HUDEP-2 (cell line): ENCODE measurements around the gene SIRT7.

ENCODE experiments used
- DNase-seq, 76 experiments: peaks; one replicate each; lab custom pipeline; 2025; ENCODE audit not compliant: unreplicated experiment in 76 of 76; lab: John Stamatoyannopoulos, UW

SIRT7 gene

DNA sequence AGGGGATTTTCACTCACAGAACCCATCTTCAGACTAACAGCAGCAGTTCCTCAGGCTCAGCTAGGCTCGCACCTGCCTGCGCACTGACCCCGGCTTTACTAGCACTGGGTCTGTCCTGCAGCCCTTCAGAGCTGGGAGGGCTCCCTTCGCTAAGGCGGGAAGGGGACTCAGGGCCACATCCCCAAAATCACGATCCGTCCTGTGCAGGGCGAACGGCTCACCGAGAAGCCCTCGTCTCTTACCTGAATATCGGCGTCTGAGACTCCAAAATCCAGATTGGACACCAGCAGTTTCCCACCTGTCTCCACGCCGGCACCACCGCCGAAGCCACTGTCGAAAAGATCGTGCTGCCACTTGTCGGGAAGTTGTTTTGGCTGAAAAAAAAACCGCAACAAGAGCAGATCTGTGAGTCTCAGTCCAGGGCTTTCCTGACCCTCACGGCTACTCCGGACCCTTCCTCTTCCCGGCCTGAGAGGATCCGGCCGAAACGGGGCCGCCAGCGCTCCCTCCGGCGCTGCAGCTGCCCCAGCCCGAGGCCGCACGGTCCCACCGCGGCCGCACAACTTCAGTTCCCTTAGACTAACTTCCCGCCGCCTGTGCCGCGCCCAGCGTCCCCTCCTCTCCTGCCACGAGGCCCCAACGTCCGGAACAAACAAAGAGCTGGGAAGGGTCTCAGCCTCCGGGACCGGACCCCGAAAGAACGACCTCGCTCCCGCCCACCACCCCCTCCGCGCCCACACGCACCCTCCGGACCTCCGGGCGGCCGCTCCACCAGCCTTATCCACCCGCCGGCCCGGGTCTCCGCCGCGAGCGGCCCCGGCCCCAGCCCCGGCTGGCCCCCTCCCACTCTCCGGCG, 27.3 kb downstream of the SIRT7 start:
- DNase-seq, result peak in 3 of 76 experiments; percentile 14 to 20 (median 15)

- DNase-seq, result no peak
Observed at GRCh38 chr17:81889602-81890001, 28.4 kb downstream of the SIRT7 start.

- no peak for DNase-seq
Observed at GRCh38 chr17:81888988-81889595, 28.9 kb downstream of the SIRT7 start.

DNA sequence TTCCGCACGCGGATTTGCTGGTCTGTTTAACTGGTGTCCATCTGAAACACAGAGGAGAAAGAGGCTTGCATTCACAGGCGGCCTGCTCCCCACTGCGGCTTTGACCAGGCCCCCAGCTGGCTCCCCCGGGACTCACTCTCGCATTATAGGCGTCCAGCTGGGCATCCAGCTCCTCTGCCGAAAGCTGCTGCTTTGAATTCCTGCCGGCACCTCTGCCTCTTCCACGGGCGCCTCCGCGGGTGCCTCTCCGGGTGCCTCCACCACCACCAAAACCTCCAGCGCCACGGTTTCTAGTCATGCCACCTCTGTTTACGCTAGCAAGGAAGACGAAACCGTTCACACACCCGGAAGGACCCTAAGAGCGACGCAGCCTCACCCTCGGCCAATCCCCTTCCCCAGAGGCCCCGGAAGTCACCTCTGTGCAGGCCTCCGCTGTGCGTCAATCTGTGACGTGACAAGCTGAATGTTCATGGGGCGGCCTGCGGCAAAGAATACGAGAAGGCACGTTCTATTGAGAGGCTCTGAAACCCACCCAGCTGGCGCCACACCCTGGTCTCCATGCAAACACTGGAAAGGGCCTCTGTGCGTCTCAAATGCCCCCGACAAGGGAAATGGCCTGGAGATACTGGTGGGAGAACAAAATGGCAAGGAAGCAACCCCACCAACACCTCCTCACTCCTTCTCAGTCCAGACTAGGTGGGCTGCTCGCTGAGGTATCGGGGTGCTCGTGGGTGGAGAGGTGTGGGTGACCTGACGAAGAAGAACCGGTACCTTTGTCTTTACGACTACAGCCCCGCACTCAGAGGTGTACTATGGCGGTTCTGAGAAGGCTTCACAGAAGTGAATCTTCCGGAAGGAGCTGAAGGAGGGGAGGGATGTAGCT, 29.6 kb downstream of the SIRT7 start:
- DNase-seq, result no peak

GRCh38 chr17:81885869-81886548, 32.0 kb downstream of the SIRT7 start:
- peak in 71 of 76 experiments; percentile 22 to 89 (median 76) for DNase-seq

DNA sequence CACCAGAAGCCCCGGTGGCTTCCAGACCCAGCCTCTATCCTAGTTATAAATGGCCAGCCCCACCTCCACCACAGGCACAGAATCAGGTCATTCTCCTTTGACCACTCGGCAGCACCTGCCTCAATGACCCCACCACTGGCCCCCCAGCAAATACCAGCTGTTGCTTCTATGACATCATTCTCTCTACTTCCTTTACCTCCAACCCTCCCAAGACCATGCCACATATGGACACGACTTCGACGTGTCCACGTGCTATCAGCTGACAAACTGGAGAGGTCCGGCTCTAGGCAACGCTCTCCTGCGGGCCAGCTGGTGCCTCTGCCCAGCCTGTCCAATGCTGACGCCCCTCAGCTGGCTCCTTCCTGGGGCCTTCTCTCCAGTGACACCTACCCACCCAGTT, 32.5 kb downstream of the SIRT7 start:
- no peak for DNase-seq

- no peak for DNase-seq
Observed at GRCh38 chr17:81884968-81885367, 33.0 kb downstream of the SIRT7 start.

DNA sequence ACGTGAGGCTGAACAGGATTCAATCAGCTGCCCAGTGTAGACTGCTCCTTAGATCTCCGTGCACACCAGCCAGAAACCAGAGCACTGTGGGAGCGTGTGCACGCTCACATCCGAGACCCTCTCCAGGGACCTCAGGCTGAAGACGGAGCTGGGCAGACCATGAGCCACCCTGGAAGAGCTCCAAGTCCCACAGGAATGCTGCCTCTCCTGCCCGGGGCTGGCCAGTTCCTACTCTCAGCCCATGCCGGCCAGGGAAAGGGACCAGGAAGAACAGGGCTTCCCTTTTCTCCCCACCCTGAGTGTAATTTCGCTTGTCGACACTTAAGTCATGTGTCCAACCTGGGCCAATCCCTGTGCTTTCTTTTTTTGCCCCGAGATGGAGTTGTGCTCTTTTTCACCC, 33.5 kb downstream of the SIRT7 start:
- no peak for DNase-seq

GRCh38 chr17:81879121-81879520, 38.9 kb downstream of the SIRT7 start:
- no peak for DNase-seq

DNA sequence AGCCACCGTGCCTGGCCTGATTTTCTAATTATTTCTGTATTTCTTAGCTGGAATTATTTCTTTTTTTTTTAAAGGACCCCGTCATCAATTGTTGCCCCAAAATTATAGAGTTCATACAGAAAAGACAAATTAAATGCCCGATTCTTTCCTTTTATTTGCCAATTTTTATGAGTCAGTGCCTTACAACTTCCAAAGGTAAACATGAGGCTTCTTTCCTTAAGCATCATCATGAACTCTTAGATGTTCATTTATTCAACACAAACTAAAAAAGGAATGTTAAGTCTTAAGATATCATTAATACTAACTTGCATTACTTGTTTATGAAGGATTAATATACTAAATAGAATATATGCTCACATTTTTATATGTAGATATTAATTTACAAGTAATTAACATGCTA, 39.7 kb downstream of the SIRT7 start:
- no peak for DNase-seq

GRCh38 chr17:81877569-81877968, 40.4 kb downstream of the SIRT7 start:
- no peak for DNase-seq

GRCh38 chr17:81871387-81872230, 46.4 kb downstream of the SIRT7 start:
- peak in 73 of 76 experiments; percentile 17 to 95 (median 84) for DNase-seq

- peak in 2 of 76 experiments; percentile 48 to 79 for DNase-seq
Observed at GRCh38 chr17:81870981-81871386, 47.0 kb downstream of the SIRT7 start, which contains the start of gene ARHGDIA. Gene ARHGDIA (minus strand): TSS chr17:81871337. CDS start chr17:81869930, 1,407 bp downstream.

DNA sequence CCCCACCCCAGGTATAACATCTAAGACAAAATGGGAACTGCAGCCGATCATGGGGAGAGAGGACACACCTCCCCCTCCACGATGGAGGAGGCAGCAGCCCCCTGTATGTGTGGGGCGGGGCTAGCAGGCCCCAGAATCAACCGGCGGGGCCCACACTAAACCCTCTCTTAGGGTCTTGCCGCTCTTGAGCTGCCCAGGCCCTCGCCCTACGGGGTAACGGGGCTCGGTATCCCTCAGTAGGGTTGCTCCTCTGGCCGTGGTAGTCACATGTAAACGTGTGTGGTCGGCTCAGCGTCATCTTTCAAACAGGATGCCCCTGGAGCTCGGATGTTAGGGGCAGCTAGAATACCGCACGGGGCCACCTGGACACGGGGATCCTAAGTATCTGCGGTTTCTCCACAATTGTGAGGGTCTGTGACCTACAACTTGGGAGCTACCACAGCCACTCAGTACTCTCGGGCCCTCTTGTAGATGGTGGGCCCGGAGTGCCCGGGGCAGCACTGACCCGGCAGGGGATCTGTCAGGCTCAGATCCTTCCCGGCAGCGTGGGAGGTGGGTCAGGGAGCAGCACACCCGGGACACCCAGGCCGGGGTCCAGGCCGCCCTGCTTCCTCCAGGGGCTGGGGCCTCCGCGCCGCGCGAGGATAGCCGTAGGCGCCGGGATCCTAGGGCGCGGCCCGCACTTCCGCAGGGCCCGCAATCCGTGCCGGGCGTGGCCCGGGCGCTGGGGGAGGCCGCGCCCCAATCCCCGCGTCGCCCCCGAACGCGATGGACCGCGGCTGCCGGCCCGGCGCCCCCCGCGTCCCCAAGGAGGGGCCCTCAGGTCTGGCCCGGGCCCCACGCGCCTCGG, 47.6 kb downstream of the SIRT7 start:
- DNase-seq, result peak in 5 of 76 experiments; percentile 12 to 45 (median 33)

DNA sequence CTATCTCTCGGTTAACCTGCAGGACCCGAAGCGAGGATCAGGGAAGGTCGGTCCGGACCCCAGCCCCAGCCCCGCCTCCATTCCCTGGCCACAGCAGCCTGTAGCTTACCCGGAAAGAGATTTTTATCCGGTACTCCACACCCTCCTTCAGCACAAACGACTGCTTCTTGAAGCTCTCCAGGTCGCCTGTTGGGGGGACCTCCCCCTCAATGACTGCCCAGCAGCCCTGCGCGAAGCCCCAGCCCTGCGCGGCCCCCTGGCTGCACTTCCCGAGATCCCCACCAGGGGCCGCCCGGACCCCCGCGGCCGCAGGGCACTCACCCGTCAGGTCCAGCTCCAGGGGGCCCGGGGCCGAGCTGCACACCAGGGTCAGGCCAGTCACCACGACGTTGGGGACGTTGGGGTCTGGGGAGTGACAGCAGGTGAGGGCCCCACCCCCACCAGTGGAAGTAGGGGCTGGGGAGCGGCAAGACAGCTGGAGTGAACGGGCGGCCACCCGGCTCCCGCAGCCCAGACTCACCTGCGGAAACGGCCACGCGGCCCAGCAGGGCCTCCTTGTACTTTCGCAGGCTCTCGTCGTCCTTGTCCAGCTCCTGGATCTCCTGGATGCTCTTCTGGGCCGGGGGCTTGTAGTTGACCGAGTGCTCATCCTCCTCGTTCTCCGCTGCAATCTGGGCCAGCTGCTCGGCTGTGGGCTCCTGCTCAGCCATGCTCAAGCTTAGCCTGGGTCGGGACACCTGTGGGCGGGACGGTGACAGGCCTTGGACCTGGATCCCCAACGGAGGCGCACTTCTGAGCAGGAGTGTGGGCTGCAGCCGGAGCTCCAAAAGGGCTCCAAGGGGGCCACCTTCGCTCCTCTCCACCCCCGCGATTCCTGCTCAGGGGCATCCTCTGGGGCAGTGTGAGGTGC, 48.5 kb downstream of the SIRT7 start:
- peak in 12 of 76 experiments; percentile 3 to 32 (median 14) for DNase-seq

- peak in 2 of 76 experiments; percentile 7 to 20 for DNase-seq
Observed at GRCh38 chr17:81868674-81869220, 49.2 kb downstream of the SIRT7 start.

DNA sequence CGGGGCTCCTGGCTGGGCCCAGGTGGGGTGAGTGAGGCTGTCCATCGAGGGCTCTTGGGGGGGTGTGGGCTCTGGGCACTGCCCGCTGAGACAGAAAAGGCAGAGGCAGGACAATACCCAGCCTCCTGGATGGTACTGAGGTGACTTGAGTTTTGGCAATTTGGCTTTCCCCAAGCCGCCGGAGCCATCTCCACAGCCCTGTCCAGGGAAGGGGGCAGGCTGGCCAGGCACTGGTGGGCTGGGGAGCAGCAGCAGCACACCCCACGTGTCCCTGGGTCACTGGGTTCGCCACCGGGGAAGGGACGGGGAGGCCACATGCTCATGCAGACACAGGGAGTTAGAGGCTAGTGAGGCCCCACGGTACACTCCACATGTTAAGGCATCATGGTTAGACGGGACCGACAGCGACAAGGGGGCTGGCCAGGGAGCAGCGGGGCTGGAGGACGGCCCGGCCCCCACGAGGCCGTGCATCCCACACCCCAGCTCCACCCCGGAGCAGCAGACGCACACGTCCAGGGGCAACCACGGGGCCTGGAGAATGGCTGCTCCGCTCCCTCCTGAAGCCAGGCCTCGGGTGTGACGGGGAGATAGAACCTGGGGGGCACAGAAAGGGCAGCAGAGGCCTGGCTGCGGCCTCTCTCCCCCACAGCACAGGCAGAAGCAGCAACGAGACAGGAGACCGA, 49.8 kb downstream of the SIRT7 start:
- peak in 5 of 76 experiments; percentile 15 to 52 (median 32) for DNase-seq
